AG04450 (cell line): ENCODE measurements around the gene HS3ST5. TPM values are rescaled to one million over a fixed set of nuclear protein-coding genes. Genes with fewer than 3 reads are reported as not detected.

ENCODE experiments used
- CTCF ChIA-PET: fragments of 300-600, 350-600 bp; formaldehyde crosslinking; extraction: SDS; loops from one replicate; lab custom pipeline; 2022; ENCODE audit warnings: antibody characterized with exemption, inconsistent platforms; lab: Charles Lee
- POLR2A ChIA-PET: fragments of 350-600 bp; formaldehyde crosslinking; extraction: SDS; loops from one replicate; lab custom pipeline; 2021; ENCODE audit warnings: antibody characterized with exemption, inconsistent platforms; lab: Yijun Ruan, JAX
- DNase-seq: peaks from one replicate; pipeline ENCODE4 v3.0.0-alpha.2; 2011; ENCODE audit warnings: low read depth, low spot score
- H3K27ac ChIP-seq: one replicate; pipeline ENCODE4 v1.5.1; 2012; ENCODE audit warnings: low read depth, low read length, control low read depth
- H3K27me3 ChIP-seq: one replicate; pipeline ENCODE4 v1.6.0; 2012; ENCODE audit warnings: low read length; ENCODE audit not compliant: control insufficient read depth, insufficient read depth
- H3K4me3 ChIP-seq: 2 replicates; pipeline ENCODE4 v1.5.1; 2011; ENCODE audit warnings: mild to moderate bottlenecking, low read depth, low read length, control low read depth
- H3K9me3 ChIP-seq: 2 replicates; pipeline ENCODE4 v1.5.1; 2012; ENCODE audit warnings: low read length; ENCODE audit not compliant: control insufficient read depth, insufficient read depth
- polyA plus RNA-seq: library from polyadenylated mRNA; depleted of rRNA; stranded (reverse); fragments of >200 nt; gene quantifications from 2 replicates; pipeline ENCODE4 v1.2.3, GENCODE V29; 2011
- TF ChIP-seq, protein P1 (sequence below): IDR thresholded peaks from 2 replicates; pipeline ENCODE4 v1.5.1; 2011; ENCODE audit warnings: low read depth, low read length, control low read depth, inconsistent platforms

Gene HS3ST5
- polyA plus RNA-seq, 1 experiment, result not detected

- H3K9me3 ChIP-seq, result no peaks in the 10 kb centered on the region
- no peaks in the 10 kb centered on the region for H3K27me3 ChIP-seq
- TF ChIP-seq, protein P1, sequence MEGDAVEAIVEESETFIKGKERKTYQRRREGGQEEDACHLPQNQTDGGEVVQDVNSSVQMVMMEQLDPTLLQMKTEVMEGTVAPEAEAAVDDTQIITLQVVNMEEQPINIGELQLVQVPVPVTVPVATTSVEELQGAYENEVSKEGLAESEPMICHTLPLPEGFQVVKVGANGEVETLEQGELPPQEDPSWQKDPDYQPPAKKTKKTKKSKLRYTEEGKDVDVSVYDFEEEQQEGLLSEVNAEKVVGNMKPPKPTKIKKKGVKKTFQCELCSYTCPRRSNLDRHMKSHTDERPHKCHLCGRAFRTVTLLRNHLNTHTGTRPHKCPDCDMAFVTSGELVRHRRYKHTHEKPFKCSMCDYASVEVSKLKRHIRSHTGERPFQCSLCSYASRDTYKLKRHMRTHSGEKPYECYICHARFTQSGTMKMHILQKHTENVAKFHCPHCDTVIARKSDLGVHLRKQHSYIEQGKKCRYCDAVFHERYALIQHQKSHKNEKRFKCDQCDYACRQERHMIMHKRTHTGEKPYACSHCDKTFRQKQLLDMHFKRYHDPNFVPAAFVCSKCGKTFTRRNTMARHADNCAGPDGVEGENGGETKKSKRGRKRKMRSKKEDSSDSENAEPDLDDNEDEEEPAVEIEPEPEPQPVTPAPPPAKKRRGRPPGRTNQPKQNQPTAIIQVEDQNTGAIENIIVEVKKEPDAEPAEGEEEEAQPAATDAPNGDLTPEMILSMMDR, result no peak
- DNase-seq, result no peak
- no peak overlapping the region for H3K27ac ChIP-seq
- CTCF ChIA-PET, result interaction anchor here (1.3 to 2.2 kb wide), 2 partner anchors 22 kb away, joined by 5 to 10 read pairs; no protein-coding TSS in a partner anchor
- POLR2A ChIA-PET, result no interaction called here
- H3K4me3 ChIP-seq, result no peak overlapping the region
Measured at GRCh38 chr6:114281496-114281895, 61.3 kb downstream of the HS3ST5 start.

GRCh38 chr6:114280239-114280982 lies 62.4 kb downstream of the HS3ST5 start:
- ChIA-PET POLR2A (no interaction called here), CTCF (interaction anchor here (1.3 kb wide), 1 partner anchor 23 kb away, joined by 5 read pairs; no protein-coding TSS in a partner anchor)
- Histone ChIP-seq H3K9me3 (no peaks in the 10 kb centered on the region), H3K4me3 (no peak overlapping the region), H3K27ac (no peak overlapping the region), H3K27me3 (no peaks in the 10 kb centered on the region)
- TF ChIP-seq, protein P1, result no peak
- no peak for DNase-seq

DNA sequence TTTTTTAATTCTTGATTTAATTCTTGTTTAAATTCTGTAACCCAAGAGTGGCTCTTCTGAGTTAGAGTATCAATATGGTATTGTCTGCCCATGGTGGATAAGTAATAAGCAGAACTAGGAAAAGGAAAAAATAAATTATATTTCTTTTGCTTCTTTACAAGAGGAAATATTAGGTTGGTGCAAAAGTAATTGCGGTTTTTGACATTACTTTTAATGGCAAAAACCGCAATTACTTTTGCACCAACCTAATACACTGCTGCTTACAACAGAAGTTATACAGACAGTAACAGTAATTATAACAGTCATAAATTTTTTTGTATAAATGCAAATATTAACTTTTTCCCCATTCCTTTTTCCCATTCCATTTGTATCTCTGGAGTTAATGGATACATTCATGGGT lies 65.6 kb downstream of the HS3ST5 start:
- DNase-seq, result no peak
- ChIA-PET CTCF (interaction anchor here (2.2 kb wide), 1 partner anchor 28 kb away, joined by 4 read pairs; no protein-coding TSS in a partner anchor), POLR2A (no interaction called here)
- H3K27ac ChIP-seq, result no peak overlapping the region
- H3K4me3 ChIP-seq, result no peak overlapping the region
- no peaks in the 10 kb centered on the region for H3K27me3 ChIP-seq
- no peaks in the 10 kb centered on the region for H3K9me3 ChIP-seq
- TF ChIP-seq, protein P1, result no peak

GRCh38 chr6:114276783-114277182 lies 66.0 kb downstream of the HS3ST5 start:
- DNase-seq, result no peak
- TF ChIP-seq, protein P1, result no peak
- ChIA-PET CTCF (interaction anchor here (0.5 to 1.2 kb wide), 2 partner anchors 103 to 168 kb away, joined by 3 read pairs; no protein-coding TSS in a partner anchor), POLR2A (no interaction called here)
- no peaks in the 10 kb centered on the region for H3K9me3 ChIP-seq
- no peaks in the 10 kb centered on the region for H3K27me3 ChIP-seq
- H3K27ac ChIP-seq, result no peak overlapping the region
- H3K4me3 ChIP-seq, result no peak overlapping the region

DNA sequence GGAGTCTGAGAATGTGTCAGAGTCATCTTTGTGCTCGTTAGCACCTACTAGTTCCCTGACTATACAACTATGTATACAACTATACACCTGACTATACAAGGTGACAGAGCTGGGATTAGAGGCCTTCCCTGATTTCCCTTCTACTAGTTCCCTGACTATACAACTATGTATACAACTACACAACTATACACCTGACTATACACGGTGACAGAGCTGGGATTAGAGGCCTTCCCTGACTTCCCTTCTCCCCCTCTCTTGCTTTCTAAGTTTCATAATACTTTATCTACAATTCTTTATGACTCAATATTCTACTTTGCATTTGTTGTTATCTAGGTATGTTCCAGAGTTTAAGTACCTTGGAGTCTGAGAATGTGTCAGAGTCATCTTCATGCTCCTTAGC lies 68.0 kb downstream of the HS3ST5 start:
- Histone ChIP-seq H3K9me3 (no peaks in the 10 kb centered on the region), H3K27ac (no peak overlapping the region), H3K27me3 (no peaks in the 10 kb centered on the region), H3K4me3 (no peak overlapping the region)
- CTCF ChIA-PET, result no interaction called here
- DNase-seq, result no peak
- TF ChIP-seq, protein P1, result no peak
- POLR2A ChIA-PET, result no interaction called here
